GM19193 (cell line): ENCODE results near the gene FHIT.

Experiments used
- POLR2A ChIP-seq: IDR thresholded peaks from 4 replicates; pipeline ENCODE4 v1.6.1; 2011; ENCODE audit not compliant: insufficient read depth, insufficient read length; ENCODE audit errors: extremely low read depth

The FHIT gene

DNA sequence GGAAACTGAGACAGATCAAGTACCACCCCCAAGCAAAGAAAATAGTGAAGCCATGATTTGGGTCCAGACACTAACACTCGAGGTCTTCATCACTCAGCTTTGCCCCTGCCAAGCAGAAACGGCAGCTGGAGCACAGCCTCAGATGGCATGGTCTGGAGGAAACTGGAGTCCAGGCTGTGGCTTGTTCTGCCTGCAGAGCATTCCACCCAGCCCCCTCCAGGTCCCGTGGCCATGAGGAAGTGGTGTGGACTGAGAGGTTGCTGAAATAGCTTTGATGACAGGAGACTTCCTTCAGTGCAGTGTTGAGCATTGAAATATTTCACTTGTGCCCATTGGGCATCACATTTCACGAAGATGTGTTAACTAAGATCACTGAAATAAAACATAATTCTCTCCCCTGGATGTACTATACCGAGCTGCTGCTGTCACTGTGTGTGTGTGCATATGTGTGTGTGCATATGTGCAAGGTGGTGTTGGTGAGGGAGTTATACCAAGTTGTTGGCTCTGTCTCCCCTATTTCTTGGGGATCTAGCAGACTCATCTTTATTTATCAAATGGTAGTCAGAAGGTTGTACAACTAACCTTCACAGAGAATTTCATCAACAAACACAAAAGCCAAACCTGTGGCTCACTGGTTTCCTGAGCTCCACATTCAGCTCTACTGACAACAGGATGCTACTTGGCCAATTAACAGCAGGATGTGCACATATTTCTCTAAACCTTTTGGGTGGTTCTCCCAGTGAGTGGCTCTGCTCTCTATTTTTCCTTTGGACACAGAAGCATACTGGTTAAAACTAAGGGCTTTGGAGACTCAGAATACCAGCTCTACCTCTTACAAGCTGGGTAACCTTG lies 1541.3 kb downstream of the FHIT start:
- TF ChIP-seq POLR2A: no peak

DNA sequence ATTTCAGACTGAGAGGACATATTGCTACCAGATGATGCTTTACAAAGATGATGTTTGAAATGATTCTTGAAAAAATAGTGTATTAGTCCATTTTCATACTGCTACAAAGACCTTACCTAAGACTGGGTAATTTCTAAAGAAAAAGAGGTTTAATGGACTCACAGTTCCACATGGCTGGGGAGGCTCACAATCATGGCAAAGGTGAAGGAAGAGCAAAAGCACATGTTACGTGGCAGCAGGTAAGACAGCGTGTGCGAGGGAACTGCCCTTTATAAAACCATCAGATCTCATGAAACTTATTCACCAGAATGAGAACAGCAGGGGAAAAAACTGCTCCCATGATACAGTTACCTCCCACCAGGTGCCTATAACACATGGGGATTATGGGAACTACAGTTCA lies 1543.0 kb downstream of the FHIT start:
- TF ChIP-seq POLR2A: no peak

DNA sequence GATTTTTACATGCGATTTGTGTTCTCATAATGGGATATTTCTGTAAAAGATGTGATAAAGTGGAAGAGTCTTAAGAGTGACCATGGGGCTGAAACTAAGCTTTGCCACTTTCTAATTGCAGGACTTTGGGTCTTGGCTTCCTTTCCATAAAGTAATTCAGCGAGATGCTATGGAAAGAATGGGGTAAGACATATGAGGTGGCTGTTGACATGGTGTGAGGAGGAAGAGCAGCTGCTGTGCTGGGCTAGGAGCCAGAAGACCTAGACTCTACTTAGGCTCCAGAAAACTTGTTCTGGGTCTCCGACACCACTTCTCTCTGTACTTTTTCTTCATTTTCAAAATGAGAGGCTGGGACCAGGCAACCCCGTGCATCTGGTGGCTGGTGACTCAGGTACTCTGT lies 1547.0 kb downstream of the FHIT start:
- TF ChIP-seq POLR2A: no peak

DNA sequence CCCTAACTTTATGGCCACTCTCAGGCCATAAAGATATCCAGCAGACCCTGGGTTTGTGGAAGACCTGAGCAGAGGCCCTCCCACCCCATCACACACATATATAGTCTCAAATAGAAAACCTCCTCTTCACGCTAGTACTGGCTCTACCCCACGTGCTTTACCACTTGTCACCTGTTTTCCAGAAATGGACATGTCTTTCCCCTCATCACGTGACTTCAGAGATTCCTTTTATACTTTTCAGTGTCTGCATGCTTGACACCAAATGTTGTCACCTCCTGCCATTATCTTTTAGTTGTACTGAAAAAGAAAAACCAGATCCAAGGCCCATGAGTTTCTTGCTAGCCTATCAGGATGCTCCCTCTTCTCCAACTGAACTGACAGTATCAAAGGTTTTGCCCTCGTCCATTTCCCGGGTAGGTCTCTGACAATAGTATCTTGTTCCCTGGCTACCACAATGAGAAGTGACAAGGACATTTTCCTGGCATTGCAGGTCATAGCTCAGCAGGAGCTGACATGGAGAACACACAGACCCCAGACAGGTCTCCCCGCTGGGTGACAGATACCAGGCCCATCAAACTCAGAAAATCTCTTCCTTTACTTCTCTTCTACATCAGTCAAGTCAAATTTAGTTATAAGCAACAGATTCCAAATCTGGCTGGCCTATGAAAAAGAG lies 1551.5 kb downstream of the FHIT start:
- no peak for TF ChIP-seq POLR2A
